ENCODE results near the gene NPY5R.

NPY5R gene

GRCh38 chr4:163385466-163385865 lies 41.8 kb downstream of the NPY5R start:
- DNase-seq = no peak

DNA sequence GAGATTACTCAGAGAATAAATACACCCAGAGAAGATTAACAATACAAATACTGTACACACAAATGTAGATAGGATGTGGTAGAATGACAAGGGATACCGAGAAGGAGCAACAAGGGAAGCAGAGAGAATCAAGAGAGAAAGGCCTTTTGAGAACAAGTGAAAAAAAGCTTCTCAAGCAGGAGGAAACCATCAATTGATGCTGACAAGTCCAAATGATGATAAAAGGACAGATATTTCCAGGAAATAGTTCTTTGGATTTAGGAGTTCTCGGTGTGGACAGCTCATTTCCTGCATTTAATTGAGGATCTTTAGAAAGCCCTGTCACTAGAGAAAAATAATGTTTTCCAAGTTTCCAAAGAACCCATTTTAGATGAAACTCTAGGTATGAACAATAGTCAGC lies 48.1 kb downstream of the NPY5R start:
- DNase-seq = no peak

GRCh38 chr4:163392328-163392727 lies 48.6 kb downstream of the NPY5R start:
- no peak for DNase-seq

DNA sequence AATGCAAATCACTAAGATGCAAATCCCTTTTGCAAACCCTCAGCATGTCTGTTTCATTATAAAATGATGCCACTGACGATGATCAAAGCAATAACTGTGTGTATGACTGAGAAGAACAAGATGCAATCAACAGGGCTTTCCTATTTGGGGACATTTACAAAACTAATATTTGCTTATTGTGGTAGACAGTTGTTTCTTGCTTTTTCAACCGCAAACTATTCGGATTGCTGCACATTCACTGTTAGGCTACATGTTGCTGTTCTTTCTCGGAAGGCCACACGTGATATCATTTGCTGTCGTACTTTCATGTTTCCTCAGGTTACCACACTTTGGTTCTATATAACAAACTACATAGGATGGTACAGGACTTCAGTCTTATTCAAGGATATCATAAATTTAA lies 49.8 kb downstream of the NPY5R start:
- DNase-seq = no peak

DNA sequence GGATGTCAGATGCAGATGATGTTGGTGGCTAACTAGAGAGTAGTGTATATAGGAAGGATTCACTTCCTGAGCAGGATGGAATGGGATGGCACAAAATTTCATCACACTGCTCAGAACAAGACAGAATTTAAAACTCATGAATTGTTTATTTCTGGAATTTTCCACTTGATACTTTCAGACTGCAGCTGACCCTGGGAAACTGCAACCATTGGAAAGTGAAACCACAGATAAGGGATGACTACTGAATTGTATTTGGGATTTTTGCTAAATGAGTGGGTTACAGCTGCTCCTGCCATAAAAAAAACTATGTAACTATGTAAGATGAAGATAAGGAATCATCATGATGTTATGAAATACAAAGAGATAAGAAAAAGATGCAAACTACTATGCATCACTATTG lies 51.4 kb downstream of the NPY5R start:
- no peak for DNase-seq

- DNase-seq = no peak
Measured at GRCh38 chr4:163395758-163396157, 52.1 kb downstream of the NPY5R start.

- no peak for DNase-seq
Measured at GRCh38 chr4:163398238-163398637, 54.5 kb downstream of the NPY5R start.

GRCh38 chr4:163400911-163401310 lies 57.2 kb downstream of the NPY5R start:
- DNase-seq = no peak

All from right forelimb (tissue), 1 donor.